HepG2 (cell line): ENCODE data around the gene TNNI3K. TPM values are rescaled to one million over a fixed set of nuclear protein-coding genes. Genes with fewer than 3 reads are reported as not detected.

Experiments
- ATAC-seq: fragments of 200-7000 bp; cut with Tn5 transposase; 3 replicates; pipeline ENCODE4 v1.9.1; 2020; ENCODE audit warnings: mild to moderate bottlenecking, moderate library complexity
- BruUV-seq: library from RNA; stranded (reverse); fragments of 400-500 nt; replicated peaks from 2 replicates; lab custom pipeline; 2021; lab: Mats Ljungman, UMichigan
- CTCF ChIA-PET: fragments of 300-600 bp; formaldehyde crosslinking; extraction: SDS; loops from one replicate; lab custom pipeline; 2021; ENCODE audit warnings: low total read pairs, inconsistent platforms, low intra/inter-chr PET ratio; lab: Yijun Ruan, JAX
- POLR2A ChIA-PET: fragments of 350-600 bp; sonication (Branson Sonifier 250); formaldehyde crosslinking; loops from one replicate; lab custom pipeline; 2020; ENCODE audit warnings: antibody characterized with exemption, inconsistent platforms; lab: Yijun Ruan, JAX
- DNase-seq: peaks from one replicate; pipeline ENCODE4 v3.0.0-alpha.2; 2015; ENCODE audit warnings: low spot score
- FAIRE-seq: peaks from 3 replicates; lab custom pipeline; 2011; peaks lifted over from hg19 to GRCh38; lab: Jason Lieb, UNC
- H2AFZ ChIP-seq: one replicate; pipeline ENCODE4 v1.6.1; 2011; ENCODE audit warnings: low read length, inconsistent platforms
- H3K27ac ChIP-seq: fragments of 300-600 bp; 3 replicates; pipeline ENCODE4 v1.8.0; 2011; ENCODE audit warnings: mixed run types, mild to moderate bottlenecking, mixed read lengths, low read length, inconsistent platforms; ENCODE audit not compliant: insufficient read depth; ENCODE audit errors: extremely low read length
- H3K27me3 ChIP-seq, 2 experiments: fragments of 200-600 bp in 1 of 2; 2 replicates in 1 of 2; 3 replicates in 1 of 2; pipeline versions ENCODE4 v1.6.0 to v1.8.0; 2011; ENCODE audit warnings: low read length in 2 of 2, mild to moderate bottlenecking in 2 of 2, moderate library complexity in 2 of 2, inconsistent platforms in 1 of 2; ENCODE audit not compliant: insufficient read depth in 2 of 2, control insufficient read depth in 1 of 2
- H3K36me3 ChIP-seq, 2 experiments: fragments of 200-600 bp in 1 of 2; replicated peaks in 1 of 2; 2 replicates in 1 of 2; 3 replicates in 1 of 2; pipeline versions ENCODE4 v1.5.1 to v1.8.0; 2011; ENCODE audit warnings: low read length in 2 of 2, inconsistent platforms in 1 of 2; ENCODE audit not compliant: insufficient read depth in 2 of 2, control insufficient read depth in 1 of 2
- H3K4me1 ChIP-seq: 2 replicates; pipeline ENCODE4 v1.5.1; 2012; ENCODE audit warnings: low read length, inconsistent platforms; ENCODE audit not compliant: insufficient read depth
- H3K4me2 ChIP-seq: 2 replicates; pipeline ENCODE4 v1.6.0; 2011; ENCODE audit warnings: low read depth, low read length, inconsistent platforms
- H3K4me3 ChIP-seq, 3 experiments: fragments of 200-600 bp in 1 of 3; sonication (generic), shearing (Covaris generic) in 1 of 3; replicated peaks in 1 of 3; 2 replicates each; pipeline ENCODE4 v1.5.1; 2011 to 2016; ENCODE audit warnings: low read length in 3 of 3, inconsistent platforms in 2 of 3, low read depth in 2 of 3, mild to moderate bottlenecking in 2 of 3, control low read depth in 1 of 3, mixed read lengths in 1 of 3; ENCODE audit not compliant: insufficient read depth in 1 of 3
- H3K79me2 ChIP-seq: one replicate; pipeline ENCODE4 v1.6.1; 2011; ENCODE audit warnings: low read length, inconsistent platforms; ENCODE audit not compliant: insufficient read depth
- H3K9ac ChIP-seq: 2 replicates; pipeline ENCODE4 v1.6.0; 2011; ENCODE audit warnings: mild to moderate bottlenecking, low read depth, low read length, inconsistent platforms; ENCODE audit not compliant: insufficient read depth
- H3K9me3 ChIP-seq: 2 replicates; pipeline ENCODE4 v1.5.1; 2012; ENCODE audit warnings: mild to moderate bottlenecking, low read length
- H4K20me1 ChIP-seq: 2 replicates; pipeline ENCODE4 v1.6.0; 2011; ENCODE audit warnings: inconsistent platforms, mild to moderate bottlenecking, low read length, moderate library complexity; ENCODE audit not compliant: insufficient read depth
- ATF2 ChIP-seq: sonication (generic); formaldehyde crosslinking; IDR thresholded peaks from 2 replicates; pipeline ENCODE4 v1.4.0; 2020; ENCODE audit warnings: missing genetic modification reagents
- FOSL1 ChIP-seq: sonication (generic); formaldehyde crosslinking; IDR thresholded peaks from 2 replicates; pipeline ENCODE4 v1.9.0; 2021; ENCODE audit warnings: missing genetic modification reagents, borderline replicate concordance
- FOXJ3 ChIP-seq: sonication (generic); formaldehyde crosslinking; IDR thresholded peaks from 2 replicates; pipeline ENCODE4 v1.4.0; 2020; ENCODE audit warnings: missing genetic modification reagents, mild to moderate bottlenecking, borderline replicate concordance
- HNRNPL ChIP-seq: fragments of 200-400 bp; formaldehyde crosslinking; IDR thresholded peaks from 2 replicates; pipeline ENCODE4 v1.6.1; 2017; ENCODE audit warnings: mild to moderate bottlenecking, low read depth, low read length
- MAF1 ChIP-seq: sonication (generic); formaldehyde crosslinking; IDR thresholded peaks from 2 replicates; pipeline ENCODE4 v1.5.0; 2020; ENCODE audit warnings: missing genetic modification reagents, borderline replicate concordance
- REPIN1 ChIP-seq: sonication (generic); formaldehyde crosslinking; IDR thresholded peaks from 2 replicates; pipeline ENCODE4 v1.8.0; 2022; ENCODE audit warnings: missing genetic modification reagents, low read depth, mild to moderate bottlenecking, borderline replicate concordance
- SCMH1 ChIP-seq: sonication (generic); formaldehyde crosslinking; IDR thresholded peaks from 2 replicates; pipeline ENCODE4 v1.9.0; 2021; ENCODE audit warnings: missing genetic modification reagents, mild to moderate bottlenecking, borderline replicate concordance
- SYNCRIP ChIP-seq: fragments of 200-400 bp; formaldehyde crosslinking; IDR thresholded peaks from 2 replicates; pipeline ENCODE4 v1.6.1; 2018; ENCODE audit warnings: mild to moderate bottlenecking, low read depth, low read length; ENCODE audit not compliant: insufficient read depth
- ZFY ChIP-seq: sonication (generic); formaldehyde crosslinking; IDR thresholded peaks from 2 replicates; pipeline ENCODE4 v1.4.0; 2020; ENCODE audit warnings: missing genetic modification reagents
- ZNF230 ChIP-seq: sonication (generic); formaldehyde crosslinking; IDR thresholded peaks from 2 replicates; pipeline ENCODE4 v1.4.0; 2020; ENCODE audit warnings: mild to moderate bottlenecking, missing genetic modification reagents
- ZNF335 ChIP-seq: sonication (generic); formaldehyde crosslinking; IDR thresholded peaks from 2 replicates; pipeline ENCODE4 v1.4.0; 2020; ENCODE audit warnings: missing genetic modification reagents
- ZNF484 ChIP-seq: sonication (generic); formaldehyde crosslinking; IDR thresholded peaks from 2 replicates; pipeline ENCODE4 v1.5.1; 2020; ENCODE audit warnings: mild to moderate bottlenecking, low read depth, missing genetic modification reagents, borderline replicate concordance
- ZNF720 ChIP-seq: sonication (generic); formaldehyde crosslinking; IDR thresholded peaks from 2 replicates; pipeline ENCODE4 v1.4.0; 2020; ENCODE audit warnings: missing genetic modification reagents
- WGBS: methylation state at CpG from one replicate; pipeline ENCODE4 v1.1.6; 2017; ENCODE audit warnings: low lambda C conversion rate; 5-methylcytosine and 5-hydroxymethylcytosine counted together
- in situ Hi-C: cut with HindIII; loops from 2 replicates; pipeline ENCODE4 v1.10.0; 2017; ENCODE audit warnings: low pct_unique_long_range_greater_than_20kb; ENCODE audit not compliant: extremely low pct_ligation_motif_present
- intact Hi-C: fragments of 100-400 bp; cut with micrococcal nuclease; formaldehyde crosslinking; loops from one replicate; pipeline ENCODE4 v1.10.0; 2022; ENCODE audit not compliant: unreplicated experiment
- polyA plus RNA-seq, 8 experiments: library from polyadenylated mRNA; depleted of rRNA in 3 of 8; stranded (reverse) in 7 of 8; unstranded in 1 of 8; fragments of >200 nt; fragmentation: Illumina TruSeq in 4 of 8; extraction: Trizol in 4 of 8; gene quantifications; 2 replicates each; pipeline versions ENCODE4 v1.2.1 to v1.2.3, GENCODE V29; 2011 to 2016; ENCODE audit warnings: low read depth in 4 of 8, missing spikeins in 1 of 8, mixed read lengths in 1 of 8; ENCODE audit not compliant: insufficient read depth in 1 of 8
- total RNA-seq, 5 experiments: library from RNA; depleted of rRNA; stranded (reverse); fragments of >200 nt; fragmentation: Illumina TruSeq; extraction: Trizol; gene quantifications; 2 replicates each; pipeline ENCODE4 v1.2.3, GENCODE V29; 2016; ENCODE audit warnings: low read depth in 1 of 5
- TF ChIP-seq, protein P1 (sequence below): sonication (generic); formaldehyde crosslinking; IDR thresholded peaks from 2 replicates; pipeline ENCODE4 v1.4.0; 2020; ENCODE audit warnings: missing genetic modification reagents
- TF ChIP-seq, protein P2 (sequence below): sonication (generic); formaldehyde crosslinking; IDR thresholded peaks from 2 replicates; pipeline ENCODE4 v1.5.0; 2020; ENCODE audit warnings: missing genetic modification reagents, mild to moderate bottlenecking, borderline replicate concordance

TNNI3K gene
- total and polyA plus RNA-seq, 2 of the 13 experiments (the other 11 are each of a cell fraction or from before 2014, with no cell fraction given) = 1.1 TPM; not detected in 1

DNA sequence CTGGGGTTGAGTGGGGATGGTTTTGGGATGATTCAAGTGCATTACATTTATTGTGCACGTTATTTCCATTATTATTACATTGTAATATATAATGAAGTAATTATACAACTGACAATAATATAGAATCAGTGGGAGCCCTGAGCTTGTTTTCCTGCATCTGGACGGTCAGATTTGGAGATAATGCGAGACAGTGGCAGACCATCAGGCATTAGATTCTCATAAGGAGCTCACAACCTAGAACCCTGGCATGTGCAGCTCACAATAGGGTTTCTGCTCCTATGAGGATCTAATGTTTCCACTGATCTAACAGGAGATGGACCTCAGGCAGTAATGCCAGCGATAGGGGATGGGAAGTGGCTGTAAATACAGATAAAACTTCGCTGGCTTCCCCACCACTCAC lies 355.1 kb downstream of the TNNI3K start:
- Histone ChIP-seq H3K27ac (no peak overlapping the region), H4K20me1 (no peaks in the 10 kb centered on the region), H3K36me3 (no peaks in the 10 kb centered on the region), H3K9me3 (no peaks in the 10 kb centered on the region), H3K4me2 (no peak overlapping the region), H3K4me1 (peaks cover 13% of the 10 kb centered on the region), H3K27me3 (peaks cover 0 to 3% of the 10 kb centered on the region in 2 experiments; a peak in 1 of 5 replicates), H3K79me2 (no peaks in the 10 kb centered on the region), H3K9ac (no peak overlapping the region), H2AFZ (no peak overlapping the region), H3K4me3 (no peak overlapping the region)
- intact Hi-C loops = no loop called here
- FAIRE-seq (no peak), DNase-seq (no peak), ATAC-seq (no peak)
- POLR2A ChIA-PET = no interaction called here
- no peak for TF ChIP-seq SCMH1 (CRISPR knock-in tag)
- no peak for TF ChIP-seq ZNF230 (CRISPR knock-in tag)
- TF ChIP-seq ZNF335 (CRISPR knock-in tag) = no peak
- no peak for TF ChIP-seq ATF2 (CRISPR knock-in tag)
- TF ChIP-seq MAF1 (CRISPR knock-in tag) = no peak
- TF ChIP-seq, protein P1, sequence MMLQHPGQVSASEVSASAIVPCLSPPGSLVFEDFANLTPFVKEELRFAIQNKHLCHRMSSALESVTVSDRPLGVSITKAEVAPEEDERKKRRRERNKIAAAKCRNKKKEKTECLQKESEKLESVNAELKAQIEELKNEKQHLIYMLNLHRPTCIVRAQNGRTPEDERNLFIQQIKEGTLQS (CRISPR knock-in tag) = no peak
- no peak for TF ChIP-seq HNRNPL
- no peak for TF ChIP-seq ZNF484 (CRISPR knock-in tag)
- no peak for TF ChIP-seq ZNF720
- TF ChIP-seq ZFY (CRISPR knock-in tag) = no peak
- TF ChIP-seq FOSL1 (CRISPR knock-in tag) = no peak
- no peak for TF ChIP-seq REPIN1 (CRISPR knock-in tag)
- TF ChIP-seq FOXJ3 (CRISPR knock-in tag) = no peak
- TF ChIP-seq SYNCRIP = no peak
- TF ChIP-seq, protein P2, sequence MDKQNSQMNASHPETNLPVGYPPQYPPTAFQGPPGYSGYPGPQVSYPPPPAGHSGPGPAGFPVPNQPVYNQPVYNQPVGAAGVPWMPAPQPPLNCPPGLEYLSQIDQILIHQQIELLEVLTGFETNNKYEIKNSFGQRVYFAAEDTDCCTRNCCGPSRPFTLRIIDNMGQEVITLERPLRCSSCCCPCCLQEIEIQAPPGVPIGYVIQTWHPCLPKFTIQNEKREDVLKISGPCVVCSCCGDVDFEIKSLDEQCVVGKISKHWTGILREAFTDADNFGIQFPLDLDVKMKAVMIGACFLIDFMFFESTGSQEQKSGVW = no peak
- no TSS peak for BruUV-seq
- CTCF ChIA-PET = no interaction called here
- in situ Hi-C loops = no loop called here
- under 1% methylated on average over 4 of the region's 5 CpGs for WGBS
